Testis (tissue), 3 donors: ENCODE data around the gene CHCHD3. TPM values are rescaled to one million over a fixed set of nuclear protein-coding genes. Genes with fewer than 3 reads are reported as not detected.

Source experiments
- DNase-seq: peaks from one replicate; pipeline ENCODE4 v3.0.0-alpha.2; 2019
- H3K27ac ChIP-seq, 2 donors: fragments of 200-600 bp; sonication (generic); one replicate each; pipeline ENCODE4 v1.5.1; 2019
- H3K27me3 ChIP-seq: fragments of 200-600 bp; sonication (generic); one replicate; pipeline ENCODE4 v1.5.1; 2019
- H3K36me3 ChIP-seq: fragments of 200-600 bp; sonication (generic); one replicate; pipeline ENCODE4 v1.5.1; 2017; ENCODE audit warnings: low read depth; ENCODE audit errors: missing control alignments
- H3K4me1 ChIP-seq: fragments of 200-600 bp; sonication (generic); one replicate; pipeline ENCODE4 v1.5.1; 2019
- H3K4me3 ChIP-seq, 2 donors: fragments of 200-600 bp; sonication (generic); one replicate each; pipeline ENCODE4 v1.5.1; 2017 to 2019
- H3K9me3 ChIP-seq: fragments of 200-600 bp; sonication (generic); one replicate; pipeline ENCODE4 v1.5.1; 2017
- POLR2A ChIP-seq: fragments of 450-650 bp; IDR thresholded peaks from one replicate; pipeline ENCODE4 v1.6.1; 2017; ENCODE audit warnings: antibody characterized with exemption, mild to moderate bottlenecking, moderate library complexity
- WGBS, 2 donors: methylation state at CpG; one replicate each; pipeline ENCODE4 v1.1.5; 2018; 5-methylcytosine and 5-hydroxymethylcytosine counted together
- intact Hi-C: fragments of 100-400 bp; cut with DNase I; formaldehyde crosslinking; loops from one replicate; pipeline ENCODE4 v1.15.1; 2023; ENCODE audit warnings: low total_unique reads
- polyA plus RNA-seq: library from polyadenylated mRNA; stranded (reverse); fragments of 350-450 nt; fragmentation: Illumina TruSeq; extraction: RNeasy Lipid Tissue Mini Kit (QIAGEN cat#74804); gene quantifications from one replicate; pipeline ENCODE4 v1.2.3, GENCODE V29; 2014; ENCODE audit warnings: low read depth, low replicate concordance; ENCODE audit not compliant: insufficient read depth
- total RNA-seq, 2 donors: library from RNA; depleted of rRNA; stranded (reverse); fragments of >200 nt; gene quantifications; one replicate each; pipeline ENCODE4 v1.2.3, GENCODE V29; 2016
- TF ChIP-seq, protein P1 (sequence below), 3 experiments: fragments of 450-650 bp in 2 of 3; fragments of 200-600 bp in 1 of 3; sonication (generic) in 1 of 3; IDR thresholded peaks; one replicate each; pipeline ENCODE4 v1.5.1; 2016 to 2019; ENCODE audit warnings: antibody characterized with exemption in 3 of 3, mild to moderate bottlenecking in 2 of 3, moderate library complexity in 1 of 3

CHCHD3 gene
- total and polyA plus RNA-seq, 3 donors from 2014 or later: 44.0 to 53.0 (median 47.9) TPM

DNA sequence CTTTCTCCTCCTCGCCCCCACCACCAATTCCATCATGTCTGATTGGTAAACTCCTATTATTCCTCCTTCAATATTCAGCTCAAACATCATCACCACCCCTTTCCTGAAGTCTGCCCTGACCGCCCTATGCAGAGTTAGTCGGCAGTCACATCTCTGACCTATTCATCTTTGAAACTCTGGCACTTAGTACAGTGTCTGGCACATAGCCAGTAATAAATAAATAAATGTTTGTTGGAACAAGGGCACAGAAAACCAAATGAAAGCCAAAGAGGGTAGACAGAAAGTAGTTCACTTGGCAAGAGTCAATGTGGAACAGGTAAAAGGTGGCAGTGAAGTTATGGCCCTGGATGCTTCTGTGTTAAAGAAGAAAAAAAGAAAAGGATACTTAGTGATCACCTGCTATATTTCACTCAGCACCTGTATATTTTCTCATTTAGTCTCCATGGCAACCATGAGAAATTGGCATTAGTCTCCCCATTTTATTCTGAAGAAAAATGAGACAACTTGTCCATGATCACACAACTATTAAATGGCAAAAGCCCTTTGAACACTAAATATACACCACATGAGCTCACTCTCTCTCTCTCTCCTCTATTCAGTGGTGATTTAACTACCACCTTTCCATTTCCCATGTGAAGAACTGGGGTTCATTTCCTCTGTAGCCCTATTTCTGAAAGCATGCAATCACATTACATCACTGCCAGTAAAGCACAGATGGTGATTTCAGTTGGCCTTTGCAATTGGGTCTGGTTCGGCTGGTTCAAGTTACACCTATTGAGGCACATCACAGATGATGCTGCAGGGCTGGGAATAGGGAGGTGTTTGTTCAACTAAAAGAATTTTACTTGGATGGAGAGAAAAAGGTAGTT is 25.3 kb downstream of the CHCHD3 start:
- H3K27ac ChIP-seq: no peak overlapping the region
- intact Hi-C loops: no loop called here
- DNase-seq: no peak
- WGBS, 2 donors: 87 to 94% methylated on average over 4 of the region's 4 CpGs
- peaks cover 12% of the 10 kb centered on the region for H3K4me1 ChIP-seq
- H3K36me3 ChIP-seq: no peaks in the 10 kb centered on the region
- no peaks in the 10 kb centered on the region for H3K27me3 ChIP-seq
- no peak overlapping the region for H3K4me3 ChIP-seq
- H3K9me3 ChIP-seq: no peaks in the 10 kb centered on the region
- TF ChIP-seq, protein P1, sequence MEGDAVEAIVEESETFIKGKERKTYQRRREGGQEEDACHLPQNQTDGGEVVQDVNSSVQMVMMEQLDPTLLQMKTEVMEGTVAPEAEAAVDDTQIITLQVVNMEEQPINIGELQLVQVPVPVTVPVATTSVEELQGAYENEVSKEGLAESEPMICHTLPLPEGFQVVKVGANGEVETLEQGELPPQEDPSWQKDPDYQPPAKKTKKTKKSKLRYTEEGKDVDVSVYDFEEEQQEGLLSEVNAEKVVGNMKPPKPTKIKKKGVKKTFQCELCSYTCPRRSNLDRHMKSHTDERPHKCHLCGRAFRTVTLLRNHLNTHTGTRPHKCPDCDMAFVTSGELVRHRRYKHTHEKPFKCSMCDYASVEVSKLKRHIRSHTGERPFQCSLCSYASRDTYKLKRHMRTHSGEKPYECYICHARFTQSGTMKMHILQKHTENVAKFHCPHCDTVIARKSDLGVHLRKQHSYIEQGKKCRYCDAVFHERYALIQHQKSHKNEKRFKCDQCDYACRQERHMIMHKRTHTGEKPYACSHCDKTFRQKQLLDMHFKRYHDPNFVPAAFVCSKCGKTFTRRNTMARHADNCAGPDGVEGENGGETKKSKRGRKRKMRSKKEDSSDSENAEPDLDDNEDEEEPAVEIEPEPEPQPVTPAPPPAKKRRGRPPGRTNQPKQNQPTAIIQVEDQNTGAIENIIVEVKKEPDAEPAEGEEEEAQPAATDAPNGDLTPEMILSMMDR (IDR thresholded peaks at IDR 0.05): no peak
- no peak for TF ChIP-seq POLR2A

DNA sequence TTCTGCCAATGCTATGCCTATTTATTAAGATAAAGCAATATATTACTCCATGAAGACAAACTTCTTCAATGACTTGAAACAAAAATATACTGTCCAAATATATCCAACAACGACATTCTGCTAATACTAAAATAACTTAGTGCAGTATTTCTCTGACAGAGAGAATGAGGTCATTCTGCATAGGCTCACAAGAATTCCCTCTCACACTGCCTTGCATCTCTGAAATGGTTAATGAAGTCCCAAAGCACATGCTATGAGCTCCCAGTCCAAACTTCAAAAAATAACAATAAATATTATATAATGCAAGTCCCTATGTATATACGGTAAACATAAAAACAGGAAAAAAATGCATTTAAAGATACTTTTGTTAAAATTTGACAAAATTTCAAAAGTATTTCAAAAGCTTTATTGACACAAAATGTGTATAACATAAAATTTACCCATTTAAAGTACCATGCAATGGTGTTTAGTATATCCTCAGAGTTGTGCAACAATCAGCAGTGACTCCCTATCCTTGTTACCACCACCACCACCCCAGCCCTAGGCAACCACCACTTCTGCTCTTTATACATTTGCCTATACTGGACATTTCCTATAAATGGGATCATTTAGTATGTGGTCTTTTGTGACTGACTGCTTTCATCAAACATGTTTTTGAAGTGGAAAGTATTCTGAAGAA is 27.6 kb downstream of the CHCHD3 start:
- Histone ChIP-seq H3K27me3 (no peaks in the 10 kb centered on the region), H3K36me3 (no peaks in the 10 kb centered on the region), H3K4me1 (peaks cover 12% of the 10 kb centered on the region), H3K9me3 (no peaks in the 10 kb centered on the region), H3K4me3 (no peak overlapping the region), H3K27ac (no peak overlapping the region)
- intact Hi-C loops: no loop called here
- 75 to 79% methylated on average over 2 of the region's 2 CpGs for WGBS, 2 donors
- TF ChIP-seq, protein P1 (IDR thresholded peaks at IDR 0.05): no peak
- no peak for TF ChIP-seq POLR2A
- no peak for DNase-seq

DNA sequence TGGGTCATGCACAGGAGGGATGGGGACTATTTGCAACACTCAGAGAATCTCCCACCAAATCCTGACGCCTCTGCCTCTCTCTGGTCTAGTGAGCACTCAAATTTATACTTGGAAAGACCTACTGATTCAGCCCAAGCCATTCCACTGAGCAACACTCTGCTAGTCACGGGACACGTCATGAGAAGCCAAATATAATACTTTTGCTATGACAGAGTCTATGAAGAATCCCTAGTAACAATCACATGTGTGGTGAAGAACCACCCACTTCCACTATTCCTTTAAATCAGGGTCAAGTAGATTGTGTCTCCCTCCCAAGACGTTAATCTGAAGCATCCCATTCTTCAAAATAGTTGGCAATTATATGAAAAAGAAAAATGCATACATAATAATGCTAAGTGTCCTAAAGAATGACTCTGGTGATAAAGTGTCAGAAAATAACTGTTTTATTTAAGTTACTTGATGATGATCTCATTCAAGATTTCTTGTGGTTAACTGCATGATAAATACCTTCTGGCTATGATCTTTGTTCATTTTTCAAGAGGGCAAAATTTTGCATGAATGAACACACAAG is 28.5 kb downstream of the CHCHD3 start:
- DNase-seq: no peak
- H3K9me3 ChIP-seq: no peaks in the 10 kb centered on the region
- no peaks in the 10 kb centered on the region for H3K27me3 ChIP-seq
- intact Hi-C loops: no loop called here
- TF ChIP-seq POLR2A: no peak
- TF ChIP-seq, protein P1 (IDR thresholded peaks at IDR 0.05): no peak
- no peak overlapping the region for H3K27ac ChIP-seq
- H3K4me3 ChIP-seq: no peak overlapping the region
- H3K4me1 ChIP-seq: peaks cover 12% of the 10 kb centered on the region
- WGBS, 2 donors: 56 to 59% methylated on average over 4 of the region's 4 CpGs
- H3K36me3 ChIP-seq: no peaks in the 10 kb centered on the region

DNA sequence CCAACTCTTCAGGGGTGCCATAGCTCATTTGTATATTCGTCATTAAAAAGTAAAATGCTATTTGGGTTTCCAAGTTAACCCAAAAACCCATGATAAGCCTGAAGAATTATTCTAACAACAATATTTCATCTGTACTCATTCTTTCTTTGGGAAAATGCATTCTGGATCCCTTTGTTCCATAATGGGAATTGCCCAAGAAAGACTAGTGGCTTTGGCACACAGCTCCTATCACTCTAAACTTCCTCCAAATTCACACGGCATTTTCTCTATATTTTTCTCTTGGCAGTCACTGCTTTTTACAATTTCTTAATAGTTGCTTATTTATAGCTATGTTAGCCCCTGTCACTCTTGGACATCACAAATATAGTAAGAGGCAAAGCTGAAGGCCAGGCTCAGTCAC is 29.1 kb downstream of the CHCHD3 start:
- no peak for DNase-seq

More for the DNA sequence above, 29.1 kb downstream of the CHCHD3 start:
- 65 to 66% methylated on average over 2 of the region's 2 CpGs for WGBS, 2 donors
- no peaks in the 10 kb centered on the region for H3K36me3 ChIP-seq
- peaks cover 12% of the 10 kb centered on the region for H3K4me1 ChIP-seq
- no peak for TF ChIP-seq POLR2A
- TF ChIP-seq, protein P1 (IDR thresholded peaks at IDR 0.05): no peak
- H3K9me3 ChIP-seq: no peaks in the 10 kb centered on the region
- no peaks in the 10 kb centered on the region for H3K27me3 ChIP-seq
- intact Hi-C loops: no loop called here
- H3K4me3 ChIP-seq: no peak overlapping the region
- H3K27ac ChIP-seq: no peak overlapping the region
